Stimulated activated CD4-positive, alpha-beta T cell treated with anti-CD3 and anti-CD28 coated beads, Interleukin-2, amount 100 ng/mL, for 48 hours (primary cell): Measurements from ENCODE around the gene CPLANE2.
"Not testable (repeated sequence)": the region's sequence is repeated elsewhere in the genome, so short reads cannot be mapped to it uniquely, and the experiment has no call there.

Experiments used
- DNase-seq, 2 donors: peaks; one replicate each; pipeline ENCODE4 v3.0.0-alpha.2; 2020

The CPLANE2 gene, protein sequence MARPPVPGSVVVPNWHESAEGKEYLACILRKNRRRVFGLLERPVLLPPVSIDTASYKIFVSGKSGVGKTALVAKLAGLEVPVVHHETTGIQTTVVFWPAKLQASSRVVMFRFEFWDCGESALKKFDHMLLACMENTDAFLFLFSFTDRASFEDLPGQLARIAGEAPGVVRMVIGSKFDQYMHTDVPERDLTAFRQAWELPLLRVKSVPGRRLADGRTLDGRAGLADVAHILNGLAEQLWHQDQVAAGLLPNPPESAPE

DNA sequence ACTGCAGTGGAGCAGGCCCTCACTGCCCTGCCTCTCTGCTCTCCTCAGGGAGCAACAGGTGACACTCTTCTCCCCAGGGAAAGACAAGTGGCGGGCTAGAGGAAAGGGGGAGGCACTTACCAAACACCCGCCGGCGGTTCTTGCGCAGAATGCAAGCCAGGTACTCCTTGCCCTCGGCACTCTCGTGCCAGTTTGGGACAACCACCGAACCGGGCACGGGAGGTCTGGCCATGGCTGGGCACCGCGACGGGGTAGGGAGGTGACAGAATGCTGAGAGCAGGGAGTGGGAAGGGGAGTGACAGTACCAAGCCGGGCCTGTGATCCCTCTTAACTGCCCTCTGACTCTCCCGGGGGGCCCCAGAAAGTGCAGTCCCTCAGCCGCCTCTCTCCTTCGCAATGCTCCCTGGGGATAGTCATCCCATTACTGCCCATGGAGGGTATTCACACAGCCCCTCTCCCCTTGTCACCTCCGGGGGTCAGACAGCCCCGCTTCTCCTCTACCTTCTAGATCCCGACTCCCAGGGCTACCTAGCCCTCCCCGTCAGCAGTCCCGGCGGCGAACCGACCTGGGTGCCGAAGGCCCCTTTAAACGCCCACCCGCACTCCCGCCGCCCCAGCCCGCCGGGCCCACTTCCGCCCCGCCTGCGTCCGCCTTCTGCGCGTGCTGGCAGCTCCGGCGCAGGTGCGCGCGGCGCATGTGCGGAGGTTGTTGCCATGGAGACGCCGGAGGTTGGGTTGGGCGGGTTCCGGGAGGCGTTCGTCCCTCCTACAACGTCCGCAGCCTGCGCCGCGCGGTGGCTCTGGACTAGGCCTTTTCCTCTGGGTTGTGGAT, at the start of gene CPLANE2:
CPLANE2 (minus strand) TSS at position 673 of the 832 bp plus-strand sequence; CDS start at position 232, 441 bp downstream.
- DNase-seq, result peak; percentile 92 to 96

DNA sequence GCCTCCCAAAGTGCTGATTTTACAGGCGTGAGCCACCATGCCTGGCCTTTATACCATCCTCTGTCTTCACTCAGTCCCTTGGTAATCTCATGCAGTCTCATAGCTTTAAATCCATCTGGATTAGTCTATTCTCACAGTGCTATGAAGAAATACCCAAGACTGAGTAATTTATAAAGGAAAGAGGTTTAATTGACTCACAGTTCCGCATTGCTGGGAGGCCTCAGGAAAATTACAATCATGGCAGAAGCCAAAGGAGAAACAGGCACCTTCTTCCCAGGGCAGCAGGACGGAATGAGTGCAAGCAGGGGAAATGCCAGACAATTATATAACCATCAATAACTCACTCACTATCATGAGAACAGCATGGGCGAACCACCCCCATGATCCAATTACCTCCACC, 49.1 kb upstream of the CPLANE2 start:
- no peak for DNase-seq

DNA sequence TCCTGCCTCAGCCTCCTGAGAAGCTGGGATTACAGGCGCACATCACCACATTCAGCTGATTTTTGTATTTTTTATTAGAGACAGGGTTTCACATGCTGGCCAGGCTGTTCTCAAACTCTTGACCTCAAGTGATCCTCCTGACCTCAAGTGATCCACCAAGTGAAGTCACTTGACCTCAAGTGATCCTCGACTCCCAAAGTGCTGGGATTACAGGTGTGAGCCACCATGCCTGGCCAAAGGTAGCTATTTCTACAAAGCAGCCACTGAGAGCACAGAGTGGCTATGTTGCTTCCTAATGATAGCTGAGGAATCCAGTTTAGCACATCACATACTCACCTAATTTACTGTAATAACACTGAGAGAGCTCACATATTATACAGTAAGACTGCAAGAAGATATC, 44.8 kb upstream of the CPLANE2 start:
- DNase-seq, result no peak

DNA sequence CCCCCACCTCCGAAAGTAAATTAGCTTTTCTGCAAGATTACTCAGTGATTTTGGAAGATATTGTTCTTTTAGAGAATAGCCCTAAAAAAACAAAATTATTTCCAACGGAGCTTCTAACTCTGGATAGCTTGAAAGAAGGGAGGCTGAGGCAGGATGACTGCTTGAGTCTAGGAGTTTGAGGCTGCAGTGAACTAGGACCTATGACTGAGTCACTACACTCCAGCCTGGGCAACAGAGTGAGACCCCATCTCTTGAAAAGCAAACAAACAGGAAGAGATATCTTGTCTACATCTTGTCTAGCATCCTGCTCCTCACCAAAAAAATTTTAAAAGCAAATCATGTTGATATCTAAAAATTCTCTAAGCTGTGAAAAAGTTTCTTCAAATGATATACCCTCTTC, 42.2 kb upstream of the CPLANE2 start:
- DNase-seq, result no peak

DNA sequence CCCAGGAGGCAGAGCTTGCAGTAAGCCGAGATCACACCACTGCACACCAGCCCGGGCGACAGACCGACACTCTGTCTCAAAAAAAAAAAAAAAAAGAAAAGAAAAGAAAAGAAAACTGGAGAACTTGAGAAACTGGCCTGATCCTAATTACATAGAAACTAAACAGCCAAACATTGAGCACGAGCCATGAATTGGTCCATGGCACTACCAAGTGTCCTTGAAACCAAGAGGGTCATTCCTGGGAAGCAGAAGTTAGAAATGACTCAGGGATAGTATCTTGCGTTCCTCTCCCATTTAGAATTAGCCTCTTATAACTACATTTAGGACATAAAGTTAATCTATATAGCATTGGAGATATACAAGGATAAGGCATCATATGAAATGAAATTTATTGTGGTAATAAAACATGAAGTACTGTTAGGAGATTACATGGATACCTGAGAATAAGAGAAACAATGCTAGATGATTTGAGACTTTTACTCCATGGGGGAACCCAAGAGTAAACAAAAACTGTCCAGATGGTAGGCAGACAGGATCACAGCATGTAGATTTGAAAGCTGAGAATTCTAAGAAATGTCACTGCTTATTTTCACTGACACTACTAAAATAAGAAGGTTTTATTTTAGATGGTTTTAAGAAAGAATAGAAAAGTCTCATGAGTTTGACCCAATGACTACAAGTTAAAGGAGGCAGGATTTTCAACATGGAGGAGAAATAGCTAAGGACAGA, 39.5 kb upstream of the CPLANE2 start:
- DNase-seq, result no peak

DNA sequence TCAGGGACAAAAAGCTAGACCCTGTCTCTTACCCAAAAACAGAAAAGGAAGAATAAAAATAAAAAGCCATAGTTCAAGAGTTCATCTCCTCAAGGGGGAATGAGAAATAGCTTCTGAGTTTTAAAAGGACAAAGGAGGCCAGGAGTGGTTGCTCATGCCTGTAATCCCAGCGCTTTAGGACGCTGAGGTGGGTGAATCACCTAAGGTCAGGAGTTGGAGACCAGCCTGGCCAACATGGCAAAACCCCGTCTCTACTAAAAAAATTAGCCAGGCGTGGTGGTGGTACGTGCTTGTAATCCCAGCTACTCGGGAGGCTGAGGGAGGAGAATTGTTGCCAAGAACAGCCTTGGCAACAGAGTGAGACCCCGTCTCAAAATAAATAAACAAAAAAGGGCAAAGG, 38.6 kb upstream of the CPLANE2 start:
- no peak for DNase-seq

DNA sequence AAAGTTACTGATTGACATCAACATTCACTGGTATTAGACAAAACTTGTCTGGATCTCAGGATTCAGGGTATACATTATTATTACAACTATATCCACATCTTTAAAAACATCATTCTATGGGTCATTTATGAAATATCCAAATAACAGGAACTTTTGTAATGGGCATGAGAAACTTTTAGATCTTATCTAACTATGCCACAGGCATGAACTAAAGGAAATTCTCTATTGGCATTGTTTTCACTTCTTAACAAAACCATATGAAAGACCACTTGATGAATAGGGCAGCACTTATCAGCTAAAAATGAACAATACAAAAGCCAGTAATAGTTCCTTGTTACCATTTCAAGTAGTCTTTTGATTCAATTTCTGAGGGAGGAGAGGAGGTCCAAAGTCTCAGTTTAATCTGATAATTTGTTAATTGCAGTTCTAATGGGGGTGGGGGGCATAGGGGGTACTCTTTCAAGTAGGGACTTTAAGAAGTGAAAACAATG, 30.8 kb upstream of the CPLANE2 start:
- no peak for DNase-seq

DNA sequence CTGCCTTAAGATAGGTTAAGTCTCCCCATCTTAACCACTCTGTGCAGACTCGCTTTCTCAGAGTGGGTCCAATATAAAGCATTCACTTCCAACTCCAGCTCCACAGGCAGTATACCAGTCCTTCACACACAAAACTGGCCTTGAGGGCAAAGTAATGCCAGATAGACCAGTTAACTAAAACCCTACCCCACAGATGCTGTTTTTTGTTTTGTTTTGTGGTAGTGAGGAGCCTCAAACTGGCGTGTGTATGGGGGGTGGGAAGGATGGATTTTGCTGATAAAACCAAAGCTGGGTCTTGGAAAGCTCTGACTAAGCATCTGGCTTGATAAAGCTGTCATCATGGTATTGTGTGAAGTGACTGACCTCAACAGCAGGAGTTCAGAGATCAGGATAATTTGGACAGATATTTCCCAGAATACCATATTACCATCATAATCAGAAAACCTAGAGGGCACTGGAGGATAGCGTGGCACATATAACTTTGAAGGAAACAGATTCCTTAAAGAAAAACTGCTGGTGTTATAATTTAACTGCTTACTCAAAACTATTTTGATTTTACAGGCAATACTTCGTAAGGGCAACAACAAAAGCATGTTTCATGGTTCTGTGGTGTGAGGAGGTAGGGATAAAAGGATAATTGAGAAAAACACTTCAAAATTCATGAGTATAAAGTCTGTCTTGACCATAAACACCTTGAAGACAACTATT, 29.6 kb upstream of the CPLANE2 start:
- DNase-seq, result no peak

DNA sequence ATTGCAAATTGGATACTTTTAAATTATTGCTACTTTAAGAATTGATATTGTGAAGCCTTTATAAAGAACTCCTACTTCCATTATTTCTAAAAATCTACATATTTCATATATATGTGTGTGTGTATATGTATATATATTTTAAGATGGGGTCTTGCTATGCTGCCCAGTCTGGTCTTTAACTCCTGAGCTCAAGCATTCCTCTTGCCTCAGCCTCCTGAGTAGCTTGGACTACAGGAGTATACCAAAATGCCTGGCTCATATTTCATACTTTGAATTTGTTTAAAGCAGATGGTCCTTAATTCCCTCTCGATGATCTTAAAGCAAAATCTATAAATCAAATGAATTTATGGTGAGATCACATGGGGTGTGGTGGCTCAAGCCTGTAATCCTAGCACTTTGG, 25.1 kb upstream of the CPLANE2 start:
- DNase-seq, result no peak

DNA sequence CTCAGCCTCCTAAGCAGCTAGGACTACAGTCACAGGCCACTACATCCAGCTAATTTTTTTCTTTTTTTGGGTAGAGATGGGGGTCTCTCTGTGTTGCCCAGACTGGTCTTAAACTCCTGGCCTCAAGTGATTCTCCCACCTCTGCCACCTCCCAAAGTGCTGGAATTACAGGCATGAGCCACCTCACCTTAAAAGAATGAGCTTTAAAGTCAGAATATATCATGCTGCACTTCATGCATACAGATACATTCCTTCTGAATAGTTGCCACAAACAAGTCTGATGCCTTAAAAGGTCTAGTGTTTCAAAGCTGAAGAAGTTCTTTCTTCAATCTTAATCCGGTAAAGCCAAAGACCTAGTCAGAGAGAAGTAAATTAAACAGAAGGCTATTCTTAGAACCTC, 23.8 kb upstream of the CPLANE2 start:
- DNase-seq, result no peak

DNA sequence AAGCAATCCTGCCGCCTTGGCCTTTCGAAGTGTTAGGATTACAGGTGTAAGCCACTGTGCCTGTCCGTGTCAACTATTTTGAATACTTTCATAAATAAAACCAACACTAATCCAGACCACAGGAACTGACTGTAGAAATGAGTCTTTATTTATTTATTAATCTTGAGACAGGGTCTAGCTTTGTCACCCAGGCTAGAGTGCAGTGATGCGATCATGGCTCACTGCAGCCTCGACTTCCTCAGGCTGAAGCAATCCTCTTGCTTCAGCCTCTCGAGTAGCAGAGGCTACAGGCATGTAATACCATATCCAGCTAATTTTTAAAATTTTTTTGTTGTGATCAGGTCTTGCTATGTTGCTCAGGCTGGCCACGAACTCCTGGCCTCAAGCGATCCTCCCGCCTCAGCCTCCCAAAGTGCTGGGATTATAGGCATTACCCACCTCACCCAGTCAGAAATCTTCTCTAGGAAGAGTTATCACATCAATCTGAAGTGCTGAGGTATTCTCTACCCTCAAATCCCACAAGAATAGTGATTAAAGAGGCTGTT, 21.7 kb upstream of the CPLANE2 start:
- no peak for DNase-seq

DNA sequence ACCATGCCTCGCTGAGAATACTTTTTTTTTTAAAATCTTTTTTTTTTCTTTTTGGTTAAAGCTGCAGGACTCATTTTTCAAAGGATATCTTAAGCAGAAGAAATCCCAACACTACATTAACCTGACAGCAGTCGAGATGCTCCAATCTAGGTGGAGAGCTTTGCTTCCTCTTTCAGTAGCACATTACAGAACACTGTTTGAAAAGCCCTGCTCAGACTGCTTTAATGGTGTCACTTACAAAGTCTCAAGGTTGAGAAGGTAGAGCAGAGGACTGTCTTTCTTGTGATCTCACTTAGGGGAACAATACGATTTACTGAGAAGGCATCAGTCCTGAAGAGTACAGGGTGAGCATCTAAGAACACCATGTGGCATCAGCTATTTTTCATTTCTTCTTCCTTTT, 21.0 kb upstream of the CPLANE2 start:
- no peak for DNase-seq

DNA sequence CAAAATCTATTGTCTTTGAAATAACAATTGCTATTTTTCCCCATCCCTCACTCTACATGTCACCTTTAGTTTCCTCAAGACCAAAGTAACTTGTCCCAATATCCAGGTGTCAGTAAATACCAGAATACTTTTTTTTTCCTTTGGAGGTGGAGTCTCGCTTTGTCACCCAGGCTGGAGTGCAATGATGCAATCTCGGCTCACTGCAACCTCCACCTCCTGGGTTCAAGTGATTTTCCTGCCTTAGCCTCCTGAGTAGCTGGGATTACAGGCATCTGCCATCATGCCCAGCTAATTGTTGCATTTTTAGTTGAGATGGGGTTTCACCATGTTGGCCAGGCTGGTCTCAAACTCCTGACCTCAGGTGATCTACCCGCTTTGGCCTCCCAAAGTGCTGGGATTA, 20.6 kb upstream of the CPLANE2 start:
- DNase-seq, result not testable (repeated sequence)

DNA sequence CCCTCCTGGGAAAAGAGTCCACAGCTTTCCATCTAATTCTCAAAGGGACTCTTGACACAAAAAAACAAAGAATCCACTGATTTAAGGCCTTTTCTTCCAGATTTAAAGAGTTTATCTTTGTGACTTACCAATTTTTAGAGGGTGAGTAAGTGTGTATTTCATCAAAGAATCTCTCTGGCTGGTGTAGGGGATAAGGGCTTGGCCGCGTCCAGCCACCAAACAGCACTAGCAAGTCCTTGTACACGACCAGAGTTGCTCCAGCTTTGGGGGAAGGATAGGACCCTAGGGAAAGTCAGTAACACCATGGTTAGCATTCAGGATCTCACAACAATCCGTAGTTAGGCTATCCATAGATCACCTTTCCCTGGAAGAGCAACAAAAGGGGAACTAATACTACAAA, 19.5 kb upstream of the CPLANE2 start:
- DNase-seq, result no peak

DNA sequence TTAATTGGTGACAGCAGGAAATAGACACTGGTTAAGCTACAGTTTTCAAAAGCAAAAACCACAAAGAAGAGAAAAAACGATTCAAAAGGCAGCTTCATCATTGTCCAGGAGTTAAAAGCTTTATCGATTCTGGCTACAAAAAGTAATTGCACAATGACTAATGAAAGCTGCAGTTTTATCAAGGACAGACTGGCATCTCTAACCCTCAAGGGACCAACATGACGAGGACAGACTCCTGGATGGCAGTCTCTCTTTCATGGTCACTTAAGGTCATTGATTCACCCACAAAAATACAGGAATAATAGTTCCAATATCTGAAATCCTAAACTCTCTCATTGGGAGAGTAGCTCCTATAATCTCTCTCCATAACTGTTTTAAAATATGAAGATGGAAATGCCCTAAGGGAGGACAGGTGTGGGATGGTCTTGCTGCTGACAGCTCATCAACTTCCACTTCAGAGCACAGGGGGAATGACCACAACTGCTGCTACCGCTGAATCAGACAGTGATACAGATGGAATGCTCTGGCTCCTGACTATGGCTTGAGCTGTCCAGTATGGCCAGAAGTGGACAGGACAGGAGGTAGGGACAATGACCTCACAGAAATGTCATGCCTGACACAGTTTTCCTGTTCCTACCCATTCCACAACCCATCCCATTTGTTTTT, 17.4 kb upstream of the CPLANE2 start:
- no peak for DNase-seq

DNA sequence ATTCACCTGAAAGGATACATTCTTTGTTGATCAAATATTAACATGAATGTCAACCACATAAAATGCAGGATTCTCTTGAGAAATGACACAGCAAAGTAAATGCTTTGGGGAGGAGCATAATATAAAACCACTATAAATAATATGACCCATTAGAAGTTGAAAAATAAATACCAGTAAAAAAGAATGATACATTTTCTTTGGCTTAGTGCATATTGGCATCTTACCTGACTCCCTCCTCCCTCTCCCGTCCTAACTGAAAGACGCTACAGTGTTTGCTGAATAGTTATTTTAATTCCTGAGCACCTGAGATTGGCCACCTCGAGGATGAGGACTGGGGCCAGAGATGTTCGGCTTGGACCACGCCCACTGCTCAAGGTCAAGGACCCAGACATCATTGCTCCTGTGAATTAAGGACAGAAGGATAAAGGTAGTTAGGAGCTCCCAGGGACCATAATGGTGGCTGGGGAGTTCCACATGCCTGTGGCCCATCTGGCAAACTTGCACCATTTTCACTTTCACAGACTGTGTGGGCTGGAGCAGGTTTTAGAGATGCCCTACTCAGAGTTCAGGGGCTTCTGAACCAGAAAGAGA, 16.4 kb upstream of the CPLANE2 start:
- DNase-seq, result no peak

DNA sequence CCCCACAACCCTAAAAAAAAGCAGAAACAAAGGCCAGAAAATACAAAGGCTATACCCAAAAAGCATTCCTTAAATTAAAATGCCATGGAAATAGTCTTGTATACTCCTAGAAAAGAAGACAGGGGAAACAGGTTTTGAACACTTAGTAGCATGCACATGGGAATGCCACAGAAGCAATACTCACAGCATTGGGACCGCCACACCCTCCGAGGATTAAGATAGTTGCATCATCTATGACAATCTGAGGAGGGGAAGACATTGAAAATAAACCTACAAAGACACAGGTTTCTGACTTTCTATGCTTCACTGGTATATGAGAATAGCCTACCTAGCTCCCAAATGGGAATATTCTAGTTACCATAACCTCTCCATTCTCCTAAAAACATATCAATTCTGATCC, 15.9 kb upstream of the CPLANE2 start:
- no peak for DNase-seq

DNA sequence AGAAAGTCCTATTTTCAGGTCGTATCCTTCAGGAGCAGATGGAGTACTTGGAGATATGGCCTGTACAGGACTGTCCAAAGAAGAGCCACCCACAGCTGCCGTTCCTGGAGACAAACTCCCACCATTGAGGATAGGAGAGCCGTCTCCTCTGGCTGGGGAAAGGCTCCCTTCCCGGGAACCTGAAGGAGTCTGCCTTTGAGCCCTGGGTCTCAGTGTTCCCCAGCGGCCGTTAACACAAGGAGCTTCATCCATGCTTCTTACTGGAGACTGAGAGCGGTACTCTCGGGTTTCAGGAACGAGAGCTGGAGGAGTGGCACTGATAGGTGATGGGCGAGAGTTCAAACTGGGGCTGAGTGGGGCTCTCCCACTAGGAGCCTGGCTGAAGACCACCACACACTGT, 14.4 kb upstream of the CPLANE2 start:
- no peak for DNase-seq

DNA sequence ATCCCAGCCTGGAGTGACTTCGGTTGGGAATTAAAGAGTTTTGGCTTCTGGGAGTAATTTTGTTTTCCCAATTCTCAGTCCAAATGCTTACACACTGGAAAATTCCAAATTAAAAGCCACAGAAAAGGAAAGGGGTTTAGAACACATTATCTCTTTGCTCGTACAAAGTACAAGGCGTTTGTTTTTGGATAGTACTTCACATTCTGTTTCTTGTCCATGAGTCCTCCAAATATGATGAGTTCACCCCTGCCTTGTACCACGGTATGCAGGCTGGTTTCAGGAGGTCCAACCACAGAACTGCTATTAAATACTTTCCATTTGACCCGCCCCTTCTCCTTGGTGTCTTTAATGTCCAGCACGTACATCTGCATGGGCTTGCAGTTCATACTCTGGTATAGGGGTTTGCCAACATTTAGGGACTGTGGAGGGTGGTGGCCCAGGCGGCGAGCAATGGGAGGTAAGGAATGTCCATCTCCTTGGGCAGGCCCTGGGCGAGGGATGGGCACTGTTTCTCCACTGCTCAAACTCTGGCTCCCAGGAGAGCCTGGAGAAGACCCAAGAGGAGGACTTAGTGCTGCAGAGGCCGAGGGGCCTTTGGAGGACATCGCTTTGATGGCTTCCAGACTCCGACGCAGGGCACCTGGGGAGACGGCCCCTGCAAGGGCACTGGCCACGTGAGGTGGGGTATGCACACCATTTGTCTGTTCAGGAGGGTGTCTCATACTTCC, 13.7 kb upstream of the CPLANE2 start:
- DNase-seq, result no peak

DNA sequence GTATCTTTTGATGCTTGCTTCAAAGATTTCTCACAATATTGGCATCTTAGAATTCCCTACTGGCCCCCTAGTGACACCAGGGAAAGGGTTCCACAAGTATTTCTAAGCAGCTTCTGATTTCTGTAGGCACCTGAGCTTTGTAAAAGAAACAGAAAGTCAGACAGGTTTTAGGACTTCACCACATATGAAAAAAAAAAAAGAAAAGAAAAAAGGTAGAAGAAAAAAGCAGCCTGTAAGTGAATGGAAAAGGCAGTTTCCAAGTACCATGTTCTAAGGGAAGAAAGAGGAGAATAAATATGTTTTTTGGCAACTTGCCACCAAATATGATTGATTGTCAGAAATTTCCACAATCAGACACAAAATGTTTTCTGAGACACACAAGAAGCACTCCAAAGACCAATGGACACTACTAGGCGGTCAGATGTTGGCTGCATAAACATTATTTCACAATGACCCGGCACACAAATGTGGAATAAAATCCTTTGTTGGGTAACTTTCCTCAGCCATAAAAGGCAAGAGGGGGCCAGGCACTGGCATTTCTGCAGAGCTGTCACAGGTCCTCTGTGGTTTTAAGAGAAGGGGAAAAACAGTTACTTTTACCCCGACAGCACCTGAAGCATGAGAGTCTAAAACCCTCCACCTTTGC, 12.7 kb upstream of the CPLANE2 start:
- DNase-seq, result no peak
